HG02970 (cell line): ENCODE data around the gene LTO1.

Experiments used
- ATAC-seq: cut with Tn5 transposase; IDR thresholded peaks from one replicate; pipeline ENCODE4 v1.9.1; 2021; ENCODE audit warnings: mild to moderate bottlenecking, moderate library complexity, moderate number of reproducible peaks; ENCODE audit not compliant: unreplicated experiment, low FRiP score

LTO1 gene

GRCh38 chr11:69648679-69649575, 26.2 kb downstream of the LTO1 start:
- no peak for ATAC-seq

- ATAC-seq: no peak
Measured at GRCh38 chr11:69647761-69648497, 27.2 kb downstream of the LTO1 start.

- no peak for ATAC-seq
Measured at GRCh38 chr11:69647390-69647748, 27.8 kb downstream of the LTO1 start.

GRCh38 chr11:69646493-69647389, 28.4 kb downstream of the LTO1 start:
- no peak for ATAC-seq

- no peak for ATAC-seq
Measured at GRCh38 chr11:69645801-69646492, 29.2 kb downstream of the LTO1 start.

- no peak for ATAC-seq
Measured at GRCh38 chr11:69644962-69645675, 30.0 kb downstream of the LTO1 start.

GRCh38 chr11:69644071-69644961, 30.8 kb downstream of the LTO1 start:
- ATAC-seq: no peak

GRCh38 chr11:69643646-69644045, 31.5 kb downstream of the LTO1 start:
- ATAC-seq: no peak

GRCh38 chr11:69642913-69643632, 32.1 kb downstream of the LTO1 start:
- no peak for ATAC-seq

- no peak for ATAC-seq
Measured at GRCh38 chr11:69642549-69642912, 32.6 kb downstream of the LTO1 start.

GRCh38 chr11:69641681-69642548, 33.2 kb downstream of the LTO1 start:
- ATAC-seq: no peak

- no peak for ATAC-seq
Measured at GRCh38 chr11:69640995-69641581, 34.1 kb downstream of the LTO1 start, which contains the start of gene CCND1. Gene CCND1 (plus strand): TSS chr11:69641156. CDS start chr11:69641314, 158 bp downstream.

- ATAC-seq: no peak
Measured at GRCh38 chr11:69640260-69640994, 34.7 kb downstream of the LTO1 start.

- ATAC-seq: no peak
Measured at GRCh38 chr11:69639831-69640230, 35.3 kb downstream of the LTO1 start.

GRCh38 chr11:69638941-69639681, 36.0 kb downstream of the LTO1 start:
- ATAC-seq: no peak
